ENCODE data around the gene LPAR5. TPM values are rescaled to one million over a fixed set of nuclear protein-coding genes. Genes with fewer than 3 reads are reported as not detected.
"Not testable (repeated sequence)": the region's sequence is repeated elsewhere in the genome, so short reads cannot be mapped to it uniquely, and the experiment has no call there.

Gene LPAR5
- total RNA-seq, 2 experiments from 2014 or later: 15.8 to 18.5 TPM

DNA sequence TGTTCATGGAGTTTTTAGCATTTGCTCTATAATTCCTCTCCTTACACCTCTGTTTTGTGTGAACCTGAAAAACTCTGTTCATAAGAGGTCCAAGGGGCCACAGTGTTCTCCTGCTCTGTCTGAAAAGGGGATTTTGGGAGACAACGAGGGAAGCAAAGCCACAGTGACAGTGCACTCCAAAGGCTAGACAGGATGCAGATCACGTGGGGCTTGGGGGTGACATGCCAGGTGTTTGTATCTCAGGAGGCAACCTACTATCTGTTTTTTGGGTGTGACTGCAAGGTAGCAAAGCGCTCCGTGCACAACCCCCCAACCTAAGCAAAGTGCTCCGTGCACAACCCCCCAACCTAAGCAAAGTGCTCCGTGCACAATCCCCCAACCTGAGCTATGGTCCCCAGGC is 23.5 kb downstream of the LPAR5 start:
- H3K36me3 Mint-ChIP-seq: no peaks in the 10 kb centered on the region
- H3K4me3 Mint-ChIP-seq: peak overlapping the region; percentile 4
- CTCF ChIA-PET: interaction anchor here (0.6 to 2.4 kb wide), 6 partner anchors 9 to 213 kb away, joined by 3 to 9 read pairs (median 5); partner anchors contain the start of genes MLF2, PTMS and ZNF384
- no peaks in the 10 kb centered on the region for H3K9me3 Mint-ChIP-seq (ENCODE audit: low read depth)
- DNase-seq (peak; percentile 62), ATAC-seq (no peak)
- peak overlapping the region; percentile 85 for H3K27ac Mint-ChIP-seq
- H3K4me1 Mint-ChIP-seq: peaks cover 39% of the 10 kb centered on the region
- no peaks in the 10 kb centered on the region for H3K27me3 Mint-ChIP-seq

- no peak overlapping the region for H3K27ac Mint-ChIP-seq
- no peaks in the 10 kb centered on the region for H3K27me3 Mint-ChIP-seq
- H3K9me3 Mint-ChIP-seq (ENCODE audit: low read depth): no peaks in the 10 kb centered on the region
- ATAC-seq (no peak), DNase-seq (peak; percentile 62)
- peaks cover 21% of the 10 kb centered on the region for H3K36me3 Mint-ChIP-seq
- no peak overlapping the region for H3K4me3 Mint-ChIP-seq
- CTCF ChIA-PET: interaction anchor here (0.7 to 1.6 kb wide), 14 partner anchors 9 to 270 kb away, joined by 3 to 9 read pairs (median 4); partner anchors contain the start of genes GAPDH, NOP2 and ZNF384
- peaks cover 51% of the 10 kb centered on the region for H3K4me1 Mint-ChIP-seq
These were observed 27.0 kb downstream of the LPAR5 start for GRCh38 chr12:6608592-6609281.

- no peaks in the 10 kb centered on the region for H3K27me3 Mint-ChIP-seq
- H3K4me1 Mint-ChIP-seq: peaks cover 53% of the 10 kb centered on the region
- peaks cover 26% of the 10 kb centered on the region for H3K36me3 Mint-ChIP-seq
- H3K27ac Mint-ChIP-seq: no peak overlapping the region
- DNase-seq (peak; percentile 86), ATAC-seq (peak; percentile 60)
- H3K4me3 Mint-ChIP-seq: no peak overlapping the region
- CTCF ChIA-PET: interaction anchor here (0.7 to 1.6 kb wide), 14 partner anchors 10 to 269 kb away, joined by 3 to 9 read pairs (median 4); partner anchors contain the start of genes GAPDH, NOP2 and ZNF384
- H3K9me3 Mint-ChIP-seq (ENCODE audit: low read depth): no peaks in the 10 kb centered on the region
These were observed 27.8 kb downstream of the LPAR5 start for GRCh38 chr12:6607751-6608591.

DNA sequence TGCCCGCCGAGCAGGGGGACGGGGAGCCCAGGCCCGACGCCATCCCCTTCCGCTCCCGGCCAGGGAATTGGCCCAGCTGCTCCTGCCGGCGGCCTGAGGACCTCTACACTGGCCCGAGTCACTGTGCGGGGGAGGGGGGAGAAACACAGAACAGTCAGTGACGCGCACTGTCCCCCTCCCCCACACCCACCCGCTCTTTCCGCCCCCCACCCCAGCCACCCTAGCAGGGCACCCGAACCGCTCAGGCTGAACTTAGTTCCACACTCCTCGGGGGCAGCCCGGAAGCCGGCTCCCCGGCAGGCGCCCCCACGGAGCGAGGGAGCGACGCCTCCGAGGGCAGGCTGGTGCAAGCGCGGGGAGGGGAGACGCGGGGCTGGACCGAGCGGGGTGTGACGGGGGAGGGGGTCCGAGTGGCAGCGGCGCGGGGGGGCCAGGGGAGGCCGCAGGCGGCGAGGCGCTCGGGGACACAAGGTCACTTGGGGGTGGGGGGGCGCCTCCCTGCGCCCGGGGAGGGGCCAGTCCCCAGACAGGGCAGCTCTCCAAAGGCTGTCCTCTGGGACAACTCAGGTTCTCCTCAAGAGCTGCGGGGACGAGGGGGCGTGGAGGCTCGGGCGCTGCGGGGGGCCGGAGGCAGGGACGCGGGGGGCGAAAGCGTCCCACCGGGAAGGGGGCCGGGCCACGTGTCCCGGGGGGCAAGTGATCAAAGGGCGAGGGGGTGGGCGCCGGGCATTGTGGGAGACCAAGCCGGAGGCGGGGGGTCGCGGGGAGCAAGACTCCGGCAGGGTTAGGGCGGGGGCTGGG is 29.2 kb downstream of the LPAR5 start:
- no peak overlapping the region for H3K4me3 Mint-ChIP-seq
- H3K27me3 Mint-ChIP-seq: no peaks in the 10 kb centered on the region
- H3K9me3 Mint-ChIP-seq (ENCODE audit: low read depth): no peaks in the 10 kb centered on the region
- H3K27ac Mint-ChIP-seq: peak overlapping the region; percentile 86
- ATAC-seq: peak; percentile 24
- CTCF ChIA-PET: interaction anchor here (0.6 to 2.8 kb wide), 10 partner anchors 12 to 146 kb away, joined by 3 to 12 read pairs (median 4); partner anchors contain the start of genes MLF2, NOP2 and ZNF384
- H3K4me1 Mint-ChIP-seq: peaks cover 52% of the 10 kb centered on the region
- H3K36me3 Mint-ChIP-seq: peaks cover 36% of the 10 kb centered on the region
- peak; percentile 72 for DNase-seq

- Mint-ChIP-seq H3K36me3 (peaks cover 45% of the 10 kb centered on the region), H3K4me1 (peaks cover 44% of the 10 kb centered on the region), H3K9me3 (ENCODE audit: low read depth) (no peaks in the 10 kb centered on the region), H3K27ac (peak overlapping the region; percentile 86), H3K4me3 (no peak overlapping the region), H3K27me3 (no peaks in the 10 kb centered on the region)
- CTCF ChIA-PET: interaction anchor here (0.6 to 2.8 kb wide), 14 partner anchors 13 to 263 kb away, joined by 3 to 12 read pairs (median 4); partner anchors contain the start of genes MLF2, NOP2 and ZNF384
- ATAC-seq (peak; percentile 14), DNase-seq (peak; percentile 67)
These were observed 30.1 kb downstream of the LPAR5 start for GRCh38 chr12:6605421-6606330.

- no peak for ATAC-seq
- H3K27me3 Mint-ChIP-seq: no peaks in the 10 kb centered on the region
- CTCF ChIA-PET: interaction anchor here (1.1 to 2.8 kb wide), 9 partner anchors 10 to 80 kb away, joined by 3 to 12 read pairs (median 6); no protein-coding TSS in a partner anchor
- no peaks in the 10 kb centered on the region for H3K9me3 Mint-ChIP-seq (ENCODE audit: low read depth)
- peaks cover 42% of the 10 kb centered on the region for H3K4me1 Mint-ChIP-seq
- H3K36me3 Mint-ChIP-seq: peaks cover 57% of the 10 kb centered on the region
- DNase-seq: no peak
- H3K4me3 Mint-ChIP-seq: no peak overlapping the region
- H3K27ac Mint-ChIP-seq: peak overlapping the region; percentile 86
These were observed 31.3 kb downstream of the LPAR5 start for GRCh38 chr12:6604259-6605029.

- Mint-ChIP-seq H3K4me1 (peaks cover 42% of the 10 kb centered on the region), H3K27me3 (no peaks in the 10 kb centered on the region), H3K9me3 (ENCODE audit: low read depth) (no peaks in the 10 kb centered on the region), H3K27ac (peak overlapping the region; percentile 78), H3K36me3 (peaks cover 64% of the 10 kb centered on the region), H3K4me3 (peak overlapping the region; percentile 58)
- ATAC-seq (no peak), DNase-seq (peak; percentile 52)
- CTCF ChIA-PET: interaction anchor here (0.6 to 2.5 kb wide), 9 partner anchors 12 to 91 kb away, joined by 3 to 11 read pairs (median 4); no protein-coding TSS in a partner anchor
These were observed 32.6 kb downstream of the LPAR5 start for GRCh38 chr12:6603095-6603567.

DNA sequence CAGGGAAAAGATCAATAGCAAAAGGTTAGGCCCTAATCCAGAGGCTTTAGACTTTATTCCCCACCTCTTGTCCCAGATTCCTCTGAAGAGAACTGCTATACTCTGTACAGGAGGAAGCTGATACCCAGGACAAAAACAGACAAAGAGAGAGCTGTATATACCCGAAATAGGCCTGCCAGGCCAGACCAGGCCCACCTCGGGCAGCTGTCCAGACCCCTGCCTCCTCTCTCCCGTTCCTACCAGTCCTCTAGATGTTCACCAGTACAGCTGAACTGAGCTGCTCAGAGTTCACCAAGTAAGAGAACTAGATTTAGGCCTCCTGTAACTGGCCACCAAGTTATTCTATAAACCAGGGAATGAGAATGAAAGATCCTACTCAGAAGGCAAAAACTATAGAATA is 33.2 kb downstream of the LPAR5 start:
- H3K36me3 Mint-ChIP-seq: peaks cover 70% of the 10 kb centered on the region
- DNase-seq: no peak
- CTCF ChIA-PET: interaction anchor here (0.9 to 2.5 kb wide), 7 partner anchors 17 to 82 kb away, joined by 3 to 11 read pairs (median 4); no protein-coding TSS in a partner anchor
- no peaks in the 10 kb centered on the region for H3K9me3 Mint-ChIP-seq (ENCODE audit: low read depth)
- ATAC-seq: no peak
- peaks cover 42% of the 10 kb centered on the region for H3K4me1 Mint-ChIP-seq
- peak overlapping the region; percentile 78 for H3K27ac Mint-ChIP-seq
- peak overlapping the region; percentile 58 for H3K4me3 Mint-ChIP-seq
- no peaks in the 10 kb centered on the region for H3K27me3 Mint-ChIP-seq

DNA sequence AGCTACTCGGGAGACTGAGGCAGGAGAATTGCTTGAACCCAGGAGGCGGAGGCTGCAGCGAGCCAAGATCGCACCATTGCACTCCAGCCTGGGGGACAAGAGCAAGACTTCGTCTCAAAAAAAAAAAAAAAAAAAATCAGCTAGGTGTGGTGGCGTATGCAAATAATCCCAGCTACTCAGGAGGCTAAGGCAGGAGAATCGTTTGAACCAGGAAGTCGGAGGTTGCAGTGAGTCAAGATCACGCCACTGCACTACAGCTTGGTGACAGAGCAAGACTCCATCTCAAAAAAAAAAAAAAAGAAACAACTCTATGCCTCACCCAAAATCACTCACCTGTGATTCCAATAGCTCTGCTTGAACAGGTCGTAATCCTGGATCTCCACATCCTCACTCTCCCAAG is 40.1 kb downstream of the LPAR5 start:
- H3K36me3 Mint-ChIP-seq: peaks cover 73% of the 10 kb centered on the region
- H3K4me3 Mint-ChIP-seq; H3K9me3 Mint-ChIP-seq (ENCODE audit: low read depth); H3K4me1 Mint-ChIP-seq; DNase-seq; ATAC-seq; H3K27me3 Mint-ChIP-seq; H3K27ac Mint-ChIP-seq: not testable (repeated sequence)
- CTCF ChIA-PET: interaction anchor here (1.0 to 1.7 kb wide), 4 partner anchors 9 to 81 kb away, joined by 3 to 4 read pairs (median 3); no protein-coding TSS in a partner anchor

- H3K4me1 Mint-ChIP-seq: no peaks in the 10 kb centered on the region
- H3K9me3 Mint-ChIP-seq (ENCODE audit: low read depth): no peaks in the 10 kb centered on the region
- ATAC-seq: no peak
- DNase-seq: no peak
- no peak overlapping the region for H3K27ac Mint-ChIP-seq
- no peaks in the 10 kb centered on the region for H3K27me3 Mint-ChIP-seq
- no peak overlapping the region for H3K4me3 Mint-ChIP-seq
- peaks cover 72% of the 10 kb centered on the region for H3K36me3 Mint-ChIP-seq
- CTCF ChIA-PET: no interaction called here
These were observed 43.7 kb downstream of the LPAR5 start for GRCh38 chr12:6592087-6592486.

- H3K27me3 Mint-ChIP-seq; DNase-seq; H3K4me1 Mint-ChIP-seq; H3K4me3 Mint-ChIP-seq; H3K27ac Mint-ChIP-seq; ATAC-seq; H3K9me3 Mint-ChIP-seq (ENCODE audit: low read depth): not testable (repeated sequence)
- peaks cover 56% of the 10 kb centered on the region for H3K36me3 Mint-ChIP-seq
- CTCF ChIA-PET: interaction anchor here (0.7 to 1.6 kb wide), 3 partner anchors 10 to 278 kb away, joined by 3 to 4 read pairs (median 3); no protein-coding TSS in a partner anchor
These were observed 49.2 kb downstream of the LPAR5 start for GRCh38 chr12:6586569-6586968.
